ENCODE measurements around the gene LILRA1.
"Not testable (repeated sequence)": the region's sequence is repeated elsewhere in the genome, so short reads cannot be mapped to it uniquely, and the experiment has no call there.

The LILRA1 gene

GRCh38 chr19:54624934-54625730 is 31.7 kb downstream of the LILRA1 start:
- not testable (repeated sequence) for DNase-seq (ENCODE audit: low read depth)

DNA sequence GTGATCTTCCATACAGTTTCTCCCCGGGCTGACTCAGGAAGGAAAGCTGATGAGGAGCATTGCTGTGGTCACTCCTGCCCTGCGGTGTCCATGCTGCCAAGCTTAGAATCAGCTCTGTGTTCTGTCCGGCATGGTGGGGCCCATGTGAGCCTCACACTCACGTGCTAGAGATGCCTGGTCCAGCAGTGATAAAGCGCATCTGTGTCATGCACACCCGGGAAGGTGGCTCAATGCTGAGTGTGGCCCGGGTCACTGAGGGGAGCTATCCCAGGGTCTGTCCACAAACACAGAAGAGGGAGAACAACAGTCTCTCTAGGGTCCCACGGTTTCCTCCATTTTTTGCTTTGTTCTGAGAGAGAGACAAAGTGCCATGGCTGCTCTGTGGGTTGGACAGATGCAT is 33.3 kb downstream of the LILRA1 start:
- DNase-seq (ENCODE audit: low read depth), result no peak

DNA sequence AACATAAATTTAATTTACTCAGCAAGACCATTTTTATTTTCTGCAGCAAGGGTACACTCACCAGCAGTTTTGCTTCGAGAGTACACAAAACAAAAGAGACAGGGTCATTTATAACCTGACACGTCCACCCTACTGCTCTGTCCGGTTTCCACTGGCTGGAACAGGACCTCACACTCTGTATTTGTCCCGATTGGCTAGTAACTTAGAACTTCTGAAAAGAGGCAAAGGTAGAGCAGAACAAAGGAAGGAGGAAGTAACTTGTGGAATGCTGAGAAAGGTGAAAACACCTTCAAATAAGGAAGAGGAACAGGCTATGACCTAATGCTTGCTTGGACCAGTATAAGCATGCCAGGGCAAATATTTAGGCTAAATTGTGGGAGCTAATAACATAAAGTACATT is 34.5 kb downstream of the LILRA1 start:
- DNase-seq (ENCODE audit: low read depth), result not testable (repeated sequence)

- DNase-seq (ENCODE audit: low read depth), result not testable (repeated sequence)
These were observed 36.8 kb downstream of the LILRA1 start, which contains the start of gene LILRB1 for GRCh38 chr19:54630262-54630661. Gene LILRB1 (plus strand): TSS chr19:54630484. CDS start chr19:54631074, 590 bp downstream.

GRCh38 chr19:54630782-54631181 is 37.4 kb downstream of the LILRA1 start:
- no peak for DNase-seq (ENCODE audit: low read depth)

DNA sequence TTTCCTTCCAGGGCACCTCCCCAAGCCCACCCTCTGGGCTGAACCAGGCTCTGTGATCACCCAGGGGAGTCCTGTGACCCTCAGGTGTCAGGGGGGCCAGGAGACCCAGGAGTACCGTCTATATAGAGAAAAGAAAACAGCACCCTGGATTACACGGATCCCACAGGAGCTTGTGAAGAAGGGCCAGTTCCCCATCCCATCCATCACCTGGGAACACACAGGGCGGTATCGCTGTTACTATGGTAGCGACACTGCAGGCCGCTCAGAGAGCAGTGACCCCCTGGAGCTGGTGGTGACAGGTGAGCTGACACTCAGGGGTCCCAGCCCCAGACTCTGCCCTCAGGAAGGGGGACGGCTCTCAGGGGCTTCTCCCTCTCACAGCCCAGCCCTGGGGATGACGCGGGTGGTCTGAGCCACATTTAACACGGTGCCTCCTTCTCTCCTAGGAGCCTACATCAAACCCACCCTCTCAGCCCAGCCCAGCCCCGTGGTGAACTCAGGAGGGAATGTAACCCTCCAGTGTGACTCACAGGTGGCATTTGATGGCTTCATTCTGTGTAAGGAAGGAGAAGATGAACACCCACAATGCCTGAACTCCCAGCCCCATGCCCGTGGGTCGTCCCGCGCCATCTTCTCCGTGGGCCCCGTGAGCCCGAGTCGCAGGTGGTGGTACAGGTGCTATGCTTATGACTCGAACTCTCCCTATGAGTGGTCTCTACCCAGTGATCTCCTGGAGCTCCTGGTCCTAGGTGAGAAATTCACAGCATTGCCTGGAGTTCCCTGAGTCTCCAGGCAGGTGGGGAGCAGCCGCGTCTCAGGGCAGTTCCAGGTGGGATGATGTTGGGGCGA is 38.3 kb downstream of the LILRA1 start:
- not testable (repeated sequence) for DNase-seq (ENCODE audit: low read depth)

DNA sequence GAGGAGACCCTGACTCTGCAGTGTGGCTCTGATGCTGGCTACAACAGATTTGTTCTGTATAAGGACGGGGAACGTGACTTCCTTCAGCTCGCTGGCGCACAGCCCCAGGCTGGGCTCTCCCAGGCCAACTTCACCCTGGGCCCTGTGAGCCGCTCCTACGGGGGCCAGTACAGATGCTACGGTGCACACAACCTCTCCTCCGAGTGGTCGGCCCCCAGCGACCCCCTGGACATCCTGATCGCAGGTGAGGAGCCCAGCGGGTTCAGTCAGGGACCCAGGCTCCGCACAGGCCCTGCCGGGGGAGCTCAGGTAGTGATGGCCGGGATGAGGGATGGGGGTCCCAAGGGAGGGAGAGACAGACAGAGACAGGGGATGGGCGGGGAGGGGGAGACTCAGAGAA is 39.1 kb downstream of the LILRA1 start:
- not testable (repeated sequence) for DNase-seq (ENCODE audit: low read depth)

- DNase-seq (ENCODE audit: low read depth), result no peak
These were observed 40.0 kb downstream of the LILRA1 start for GRCh38 chr19:54633401-54633800.

- DNase-seq (ENCODE audit: low read depth), result not testable (repeated sequence)
These were observed 42.6 kb downstream of the LILRA1 start for GRCh38 chr19:54636081-54636480.

DNA sequence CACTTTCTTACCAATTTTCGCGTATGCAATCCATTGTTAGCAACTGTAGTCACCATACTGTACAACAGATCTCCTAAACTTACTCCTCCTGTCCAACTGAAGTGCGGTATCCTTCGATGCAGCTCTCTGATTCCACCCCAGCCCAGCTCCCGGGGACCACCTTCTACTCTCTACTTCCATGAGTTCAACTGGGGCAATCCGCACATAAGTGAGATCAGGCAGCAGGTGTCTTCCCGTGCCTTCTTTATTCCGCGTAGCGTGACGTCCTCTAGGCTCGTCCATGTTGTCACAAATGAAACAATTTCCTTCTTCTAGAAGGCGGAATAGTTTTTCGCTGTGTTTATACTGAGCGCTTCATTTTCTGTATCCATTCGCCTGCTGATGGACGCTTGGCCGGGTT is 45.3 kb downstream of the LILRA1 start:
- no peak for DNase-seq (ENCODE audit: low read depth)

- not testable (repeated sequence) for DNase-seq (ENCODE audit: low read depth)
These were observed 49.5 kb downstream of the LILRA1 start for GRCh38 chr19:54642953-54643352.

DNA sequence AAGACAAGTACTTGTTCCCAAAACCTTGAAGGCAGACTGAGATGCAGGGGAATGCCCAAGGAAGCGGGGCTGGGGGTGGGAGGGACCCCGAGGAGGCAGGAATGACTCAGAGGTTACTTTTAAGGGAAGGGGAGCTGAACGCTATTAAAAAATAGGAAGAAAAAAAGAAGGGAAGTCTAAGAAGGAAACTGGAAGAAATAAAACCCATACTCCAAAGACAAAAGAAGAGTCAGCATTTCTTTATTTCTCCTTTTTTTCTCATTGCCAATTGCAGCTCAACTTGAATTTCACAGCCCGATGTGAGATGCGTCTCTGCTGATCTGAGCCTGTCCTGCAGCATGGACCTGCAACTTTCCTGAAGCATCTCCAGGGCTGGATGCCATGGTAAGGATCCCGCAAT is 50.2 kb downstream of the LILRA1 start:
- DNase-seq (ENCODE audit: low read depth), result not testable (repeated sequence)

DNA sequence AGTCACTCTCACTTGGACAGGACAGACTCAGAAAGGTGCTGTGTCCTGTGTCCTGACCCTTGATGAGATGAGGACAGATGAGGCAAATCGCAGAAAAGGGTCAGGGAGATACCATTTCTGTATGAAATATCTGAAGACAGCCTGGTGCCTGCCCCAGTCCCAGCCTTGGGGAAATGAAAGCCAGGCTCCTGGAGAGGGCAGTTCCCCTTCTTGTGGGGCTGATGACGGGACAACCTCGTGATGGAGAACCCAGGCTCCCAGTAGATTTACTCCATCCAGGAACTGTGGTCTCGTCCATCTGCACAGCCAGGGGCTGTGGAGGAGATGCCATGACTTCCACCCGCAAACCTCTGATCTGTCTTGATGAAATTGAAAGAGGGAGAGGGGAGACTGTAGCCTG is 50.6 kb downstream of the LILRA1 start:
- no peak for DNase-seq (ENCODE audit: low read depth)

- no peak for DNase-seq (ENCODE audit: low read depth)
These were observed 53.0 kb downstream of the LILRA1 start for GRCh38 chr19:54646331-54646841.

- DNase-seq (ENCODE audit: low read depth), result no peak
These were observed 54.7 kb downstream of the LILRA1 start for GRCh38 chr19:54648129-54648528.

GRCh38 chr19:54650108-54650655 is 56.8 kb downstream of the LILRA1 start:
- DNase-seq (ENCODE audit: low read depth), result no peak
